ENCODE results near the gene MGARP. TPM values are rescaled to one million over a fixed set of nuclear protein-coding genes. Genes with fewer than 3 reads are reported as not detected.

MGARP gene
- polyA plus RNA-seq, 1 of the 3 experiments (the other 2 are of a cell fraction): 22.9 TPM

GRCh38 chr4:139221687-139222086 is 58.3 kb downstream of the MGARP start:
- Histone ChIP-seq H3K36me3 (replicated peaks in 1 of 2; ENCODE audit: control insufficient read depth in 1 of 2, insufficient read depth in 2 of 2, low read length in 1 of 2) (no peaks in the 10 kb centered on the region), H3F3A (replicated peaks; ENCODE audit: insufficient read depth) (peaks cover 10% of the 10 kb centered on the region), H3K27me3 (ENCODE audit: insufficient read depth) (no peaks in the 10 kb centered on the region), H4K20me1 (ENCODE audit: insufficient read depth) (no peaks in the 10 kb centered on the region), H3K4me3 (ENCODE audit: low read depth in 2 of 2, low read length in 1 of 2) (no peak overlapping the region), H2AFZ (ENCODE audit: low read depth) (no peak overlapping the region), H3K4me2 (no peak overlapping the region), H3K27ac (ENCODE audit: low read depth in 2 of 2, low read length in 1 of 2) (no peak overlapping the region), H3K79me2 (ENCODE audit: insufficient read depth) (no peaks in the 10 kb centered on the region), H3K9ac (no peak overlapping the region), H3K4me1 (ENCODE audit: control insufficient read depth in 1 of 2, insufficient read depth in 2 of 2, low read depth in 1 of 2, low read length in 1 of 2) (peaks cover 0 to 5% of the 10 kb centered on the region in 2 experiments; a peak in 1 of 4 replicates), H3K9me3 (no peaks in the 10 kb centered on the region), H3K9me2 (no peaks in the 10 kb centered on the region)
- no peak for DNase-seq
- CTCF ChIA-PET: no interaction called here
- POLR2A ChIA-PET: no interaction called here
- TF ChIP-seq TEAD4 (IDR thresholded peaks at IDR 0.05; ENCODE audit: borderline replicate concordance, insufficient read depth): no peak
- TF ChIP-seq CHD2 (IDR thresholded peaks at IDR 0.05; ENCODE audit: low read length, partially characterized antibody): no peak
- TF ChIP-seq ELF1 (IDR thresholded peaks at IDR 0.05): no peak
- 79% methylated on average over 5 of the region's 5 CpGs for WGBS (ENCODE audit: low lambda C conversion rate)

DNA sequence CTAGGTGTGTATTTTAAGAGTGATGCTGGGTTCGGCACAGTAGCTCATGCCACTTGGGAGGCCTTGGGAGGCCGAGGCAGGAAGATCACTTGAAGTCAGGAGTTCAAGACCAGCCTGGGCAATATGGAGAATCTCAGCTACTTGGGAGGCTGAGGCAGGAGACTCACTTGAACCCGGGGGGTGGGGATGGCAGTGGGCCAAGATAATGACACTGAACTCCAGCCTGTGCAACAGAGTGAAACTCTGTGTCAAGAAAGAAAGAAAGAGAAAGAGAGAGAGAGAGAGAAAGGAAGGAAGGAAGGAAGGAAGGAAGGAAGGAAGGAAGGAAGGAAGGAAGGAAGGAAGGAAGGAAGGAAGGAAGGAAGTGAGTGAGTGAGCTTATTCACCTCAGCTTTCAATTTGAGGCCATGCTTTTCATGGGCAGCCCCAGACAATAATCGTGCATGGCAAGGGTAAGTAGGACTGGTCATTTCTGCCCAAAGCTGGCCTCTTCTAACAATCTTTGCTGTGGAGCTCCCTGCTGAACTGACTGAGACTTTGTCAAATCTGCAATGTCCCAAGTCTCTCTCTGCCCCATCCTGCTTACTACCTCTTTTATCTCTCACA is 60.5 kb downstream of the MGARP start:
- H2AFZ ChIP-seq (ENCODE audit: low read depth): no peak overlapping the region
- TF ChIP-seq, protein P1, sequence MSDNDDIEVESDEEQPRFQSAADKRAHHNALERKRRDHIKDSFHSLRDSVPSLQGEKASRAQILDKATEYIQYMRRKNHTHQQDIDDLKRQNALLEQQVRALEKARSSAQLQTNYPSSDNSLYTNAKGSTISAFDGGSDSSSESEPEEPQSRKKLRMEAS (IDR thresholded peaks at IDR 0.05; ENCODE audit: low read depth): no peak
- TF ChIP-seq EP300 (IDR thresholded peaks at IDR 0.05; ENCODE audit: borderline replicate concordance in 1 of 2, low read depth in 1 of 2, low read length in 1 of 2) (no peak), JUND (IDR thresholded peaks at IDR 0.05) (no peak), RCOR1 (IDR thresholded peaks at IDR 0.05; ENCODE audit: low read length) (no peak), FOXJ3 (CRISPR knock-in tag; IDR thresholded peaks at IDR 0.05) (no peak), TCF12 (IDR thresholded peaks at IDR 0.05) (no peak), RFX5 (IDR thresholded peaks at IDR 0.05; ENCODE audit: low read length) (no peak), FOXM1 (IDR thresholded peaks at IDR 0.05; ENCODE audit: low read depth) (no peak), ZBTB33 (IDR thresholded peaks at IDR 0.05; ENCODE audit: borderline replicate concordance, low read depth) (no peak), MXI1 (IDR thresholded peaks at IDR 0.05; ENCODE audit: low read depth, low read length) (no peak)
- H3K27ac ChIP-seq (ENCODE audit: low read depth in 2 of 2, low read length in 1 of 2): no peak overlapping the region
- no peak overlapping the region for H3K4me3 ChIP-seq (ENCODE audit: low read depth in 2 of 2, low read length in 1 of 2)
- POLR2A ChIA-PET: no interaction called here
- CTCF ChIA-PET: interaction anchor here (0.9 to 2.8 kb wide), 3 partner anchors 8 to 76 kb away, joined by 3 to 10 read pairs (median 8); no protein-coding TSS in a partner anchor
- H3K9me3 ChIP-seq: no peaks in the 10 kb centered on the region
- no peak overlapping the region for H3K9ac ChIP-seq
- 88% methylated on average over 4 of the region's 4 CpGs for WGBS (ENCODE audit: low lambda C conversion rate)
- H3K27me3 ChIP-seq (ENCODE audit: insufficient read depth): no peaks in the 10 kb centered on the region
- H4K20me1 ChIP-seq (ENCODE audit: insufficient read depth): no peaks in the 10 kb centered on the region
- H3F3A ChIP-seq (replicated peaks; ENCODE audit: insufficient read depth): peaks cover 10% of the 10 kb centered on the region
- H3K36me3 ChIP-seq (replicated peaks in 1 of 2; ENCODE audit: control insufficient read depth in 1 of 2, insufficient read depth in 2 of 2, low read length in 1 of 2): no peaks in the 10 kb centered on the region
- H3K9me2 ChIP-seq: no peaks in the 10 kb centered on the region
- no peak overlapping the region for H3K4me2 ChIP-seq
- no peak for DNase-seq
- H3K79me2 ChIP-seq (ENCODE audit: insufficient read depth): no peaks in the 10 kb centered on the region
- peaks cover 0 to 7% of the 10 kb centered on the region in 2 experiments; a peak in 1 of 4 replicates for H3K4me1 ChIP-seq (ENCODE audit: control insufficient read depth in 1 of 2, insufficient read depth in 2 of 2, low read depth in 1 of 2, low read length in 1 of 2)

Small RNA genes within 50 kb of the gene (small RNA-seq; reads per million reads assigned to genes)
- gene RNU6-1074P (0 reads per million in 7 experiments), gene RNU6-1214P (0 to 0.06 (median 0) reads per million in 7 experiments), gene RNU6-506P (0 to 19.2 (median 0.29) reads per million in 7 experiments)

Other genes starting within 250 kb of the MGARP start
- gene ELF2, start 103.0 kb downstream of the MGARP start, polyA plus RNA-seq (2012; rRNA removed): 14.0 and 19.1 TPM in 2 replicates
- gene NAA15, start 21.3 kb upstream of the MGARP start, polyA plus RNA-seq (2012; rRNA removed): 7.1 and 7.8 TPM in 2 replicates
- gene NDUFC1, start 22.3 kb upstream of the MGARP start, polyA plus RNA-seq (2012; rRNA removed): 75.9 and 101 TPM in 2 replicates
- gene RAB33B, start 173.9 kb upstream of the MGARP start, polyA plus RNA-seq (2012; rRNA removed): 2.3 and 2.6 TPM in 2 replicates